ENCODE data around the gene UNCX. TPM values are rescaled to one million over a fixed set of nuclear protein-coding genes. Genes with fewer than 3 reads are reported as not detected.
A peak's percentile ranks its signal among the peaks of the same experiment; 100 is the strongest.

The UNCX gene
- total and polyA plus RNA-seq, 4 donors, result not detected

GRCh38 chr7:1223196-1223981 is 9.3 kb upstream of the UNCX start:
- 55 to 64% methylated on average over 23 of the region's 23 CpGs for WGBS, 2 donors
- intact Hi-C loops (cut with DNase I), result no loop called here
- no peaks in the 10 kb centered on the region for H3K9me3 ChIP-seq (ENCODE audit: control insufficient read depth, low read length)
- H3K4me1 ChIP-seq (ENCODE audit: control insufficient read depth in 1 of 2, insufficient read depth in 2 of 2, low read length in 2 of 2), result no peaks in the 10 kb centered on the region
- ATAC-seq (ENCODE audit: low FRiP score) (no peak), DNase-seq (no peak)
- no peak overlapping the region for H3K27ac ChIP-seq (ENCODE audit: low read depth in 1 of 2, low read length in 2 of 2)
- H3K27me3 ChIP-seq (ENCODE audit: control insufficient read depth in 1 of 2, insufficient read depth in 2 of 2, low read length in 1 of 2), result no peaks in the 10 kb centered on the region
- no peaks in the 10 kb centered on the region for H3K36me3 ChIP-seq (ENCODE audit: control insufficient read depth in 1 of 2, insufficient read depth in 2 of 2, low read length in 1 of 2)
- no peak overlapping the region for H3K4me3 ChIP-seq (ENCODE audit: low read length in 2 of 2)

- Histone ChIP-seq H3K9me3 (ENCODE audit: control insufficient read depth, low read length) (no peaks in the 10 kb centered on the region), H3K27me3 (ENCODE audit: control insufficient read depth in 1 of 2, insufficient read depth in 2 of 2, low read length in 1 of 2) (no peaks in the 10 kb centered on the region), H3K4me1 (ENCODE audit: control insufficient read depth in 1 of 2, insufficient read depth in 2 of 2, low read length in 2 of 2) (no peaks in the 10 kb centered on the region), H3K27ac (ENCODE audit: low read depth in 1 of 2, low read length in 2 of 2) (no peak overlapping the region), H3K36me3 (ENCODE audit: control insufficient read depth in 1 of 2, insufficient read depth in 2 of 2, low read length in 1 of 2) (no peaks in the 10 kb centered on the region), H3K4me3 (ENCODE audit: low read length in 2 of 2) (no peak overlapping the region)
- ATAC-seq (ENCODE audit: low FRiP score) (no peak), DNase-seq (no peak)
- intact Hi-C loops (cut with DNase I), result no loop called here
- 3 to 4% methylated on average over 64 to 66 of the region's 66 CpGs for WGBS, 2 donors
Measured at GRCh38 chr7:1224086-1224716, 8.5 kb upstream of the UNCX start.

- no peak for DNase-seq
- no peaks in the 10 kb centered on the region for H3K27me3 ChIP-seq (ENCODE audit: control insufficient read depth in 1 of 2, insufficient read depth in 2 of 2, low read length in 1 of 2)
- H3K4me1 ChIP-seq (ENCODE audit: control insufficient read depth in 1 of 2, insufficient read depth in 2 of 2, low read length in 2 of 2), result no peaks in the 10 kb centered on the region
- H3K4me3 ChIP-seq (ENCODE audit: low read length in 2 of 2), result no peak overlapping the region
- H3K9me3 ChIP-seq (ENCODE audit: control insufficient read depth, low read length), result no peaks in the 10 kb centered on the region
- ATAC-seq (ENCODE audit: low FRiP score), result no peak
- intact Hi-C loops (cut with DNase I), result loop anchor here in 1 of 2 donors (5.0 kb wide), 1 partner anchor 247 kb away; no protein-coding TSS in a partner anchor
- H3K27ac ChIP-seq (ENCODE audit: low read depth in 1 of 2, low read length in 2 of 2), result no peak overlapping the region
- WGBS, 2 donors, result 2 to 4% methylated on average over 11 of the region's 11 CpGs
- no peaks in the 10 kb centered on the region for H3K36me3 ChIP-seq (ENCODE audit: control insufficient read depth in 1 of 2, insufficient read depth in 2 of 2, low read length in 1 of 2)
Measured at GRCh38 chr7:1225030-1225429, 7.6 kb upstream of the UNCX start.

GRCh38 chr7:1225441-1226185 is 7.1 kb upstream of the UNCX start:
- Histone ChIP-seq H3K27me3 (ENCODE audit: control insufficient read depth in 1 of 2, insufficient read depth in 2 of 2, low read length in 1 of 2) (no peaks in the 10 kb centered on the region), H3K4me3 (ENCODE audit: low read length in 2 of 2) (no peak overlapping the region), H3K27ac (ENCODE audit: low read depth in 1 of 2, low read length in 2 of 2) (no peak overlapping the region), H3K36me3 (ENCODE audit: control insufficient read depth in 1 of 2, insufficient read depth in 2 of 2, low read length in 1 of 2) (no peaks in the 10 kb centered on the region), H3K4me1 (ENCODE audit: control insufficient read depth in 1 of 2, insufficient read depth in 2 of 2, low read length in 2 of 2) (no peaks in the 10 kb centered on the region), H3K9me3 (ENCODE audit: control insufficient read depth, low read length) (no peaks in the 10 kb centered on the region)
- ATAC-seq (ENCODE audit: low FRiP score), result peak; percentile 55
- WGBS, 2 donors, result 10 to 12% methylated on average over 50 to 52 of the region's 52 CpGs
- intact Hi-C loops (cut with DNase I), result loop anchor here in 1 of 2 donors (5.0 kb wide), 1 partner anchor 247 kb away; no protein-coding TSS in a partner anchor
- DNase-seq, result peak in 1 of 2 donors; percentile 83

- H3K36me3 ChIP-seq (ENCODE audit: control insufficient read depth in 1 of 2, insufficient read depth in 2 of 2, low read length in 1 of 2), result no peaks in the 10 kb centered on the region
- no peaks in the 10 kb centered on the region for H3K9me3 ChIP-seq (ENCODE audit: control insufficient read depth, low read length)
- H3K27ac ChIP-seq (ENCODE audit: low read depth in 1 of 2, low read length in 2 of 2), result no peak overlapping the region
- no peak for DNase-seq
- no peak for ATAC-seq (ENCODE audit: low FRiP score)
- intact Hi-C loops (cut with DNase I), result loop anchor here in 1 of 2 donors (5.0 kb wide), 1 partner anchor 246 kb away; no protein-coding TSS in a partner anchor
- no peaks in the 10 kb centered on the region for H3K27me3 ChIP-seq (ENCODE audit: control insufficient read depth in 1 of 2, insufficient read depth in 2 of 2, low read length in 1 of 2)
- no peaks in the 10 kb centered on the region for H3K4me1 ChIP-seq (ENCODE audit: control insufficient read depth in 1 of 2, insufficient read depth in 2 of 2, low read length in 2 of 2)
- 52 to 57% methylated on average over 23 of the region's 23 CpGs for WGBS, 2 donors
- H3K4me3 ChIP-seq (ENCODE audit: low read length in 2 of 2), result no peak overlapping the region
Measured at GRCh38 chr7:1226186-1226901, 6.3 kb upstream of the UNCX start.

GRCh38 chr7:1227071-1227804 is 5.4 kb upstream of the UNCX start:
- no peaks in the 10 kb centered on the region for H3K4me1 ChIP-seq (ENCODE audit: control insufficient read depth in 1 of 2, insufficient read depth in 2 of 2, low read length in 2 of 2)
- no peaks in the 10 kb centered on the region for H3K27me3 ChIP-seq (ENCODE audit: control insufficient read depth in 1 of 2, insufficient read depth in 2 of 2, low read length in 1 of 2)
- intact Hi-C loops (cut with DNase I), result loop anchor here in 1 of 2 donors (5.0 kb wide), 1 partner anchor 245 kb away; no protein-coding TSS in a partner anchor
- H3K4me3 ChIP-seq (ENCODE audit: low read length in 2 of 2), result no peak overlapping the region
- WGBS, 2 donors, result 57 to 62% methylated on average over 24 to 25 of the region's 25 CpGs
- H3K9me3 ChIP-seq (ENCODE audit: control insufficient read depth, low read length), result no peaks in the 10 kb centered on the region
- H3K36me3 ChIP-seq (ENCODE audit: control insufficient read depth in 1 of 2, insufficient read depth in 2 of 2, low read length in 1 of 2), result no peaks in the 10 kb centered on the region
- no peak for ATAC-seq (ENCODE audit: low FRiP score)
- DNase-seq, result no peak
- no peak overlapping the region for H3K27ac ChIP-seq (ENCODE audit: low read depth in 1 of 2, low read length in 2 of 2)

- Histone ChIP-seq H3K36me3 (ENCODE audit: control insufficient read depth in 1 of 2, insufficient read depth in 2 of 2, low read length in 1 of 2) (no peaks in the 10 kb centered on the region), H3K4me1 (ENCODE audit: control insufficient read depth in 1 of 2, insufficient read depth in 2 of 2, low read length in 2 of 2) (no peaks in the 10 kb centered on the region), H3K27me3 (ENCODE audit: control insufficient read depth in 1 of 2, insufficient read depth in 2 of 2, low read length in 1 of 2) (no peaks in the 10 kb centered on the region), H3K27ac (ENCODE audit: low read depth in 1 of 2, low read length in 2 of 2) (no peak overlapping the region), H3K9me3 (ENCODE audit: control insufficient read depth, low read length) (no peaks in the 10 kb centered on the region), H3K4me3 (ENCODE audit: low read length in 2 of 2) (no peak overlapping the region)
- no peak for ATAC-seq (ENCODE audit: low FRiP score)
- WGBS, 2 donors, result 35 to 36% methylated on average over 13 of the region's 13 CpGs
- DNase-seq, result no peak
- intact Hi-C loops (cut with DNase I), result loop anchor here in 1 of 2 donors (5.0 kb wide), 1 partner anchor 244 kb away; no protein-coding TSS in a partner anchor
Measured at GRCh38 chr7:1227814-1228544, 4.7 kb upstream of the UNCX start.

Measured in aorta (tissue), 5 donors.